HUES6 (cell line): Measurements from ENCODE around the gene RAB5IF.
A peak's percentile ranks its signal among the peaks of the same experiment; 100 is the strongest.
"Not testable (repeated sequence)": the region's sequence is repeated elsewhere in the genome, so short reads cannot be mapped to it uniquely, and the experiment has no call there.

Experiments used
- H3K27ac ChIP-seq: 2 replicates; pipeline ENCODE4 v1.7.0; 2013; ENCODE audit warnings: low read depth, mild to moderate bottlenecking, low read length, inconsistent platforms
- H3K27me3 ChIP-seq: 2 replicates; pipeline ENCODE4 v1.6.1; 2013; ENCODE audit warnings: low read length; ENCODE audit not compliant: control insufficient read depth, insufficient read depth
- H3K36me3 ChIP-seq: 2 replicates; pipeline ENCODE4 v1.6.1; 2013; ENCODE audit warnings: low read length; ENCODE audit not compliant: control insufficient read depth, insufficient read depth
- H3K4me1 ChIP-seq: 2 replicates; pipeline ENCODE4 v1.6.1; 2013; ENCODE audit warnings: low read length; ENCODE audit not compliant: control insufficient read depth, insufficient read depth
- H3K4me3 ChIP-seq: 2 replicates; pipeline ENCODE4 v1.5.1; 2013; ENCODE audit warnings: low read depth, low read length
- H3K9ac ChIP-seq: one replicate; pipeline ENCODE4 v1.6.1; 2013; ENCODE audit warnings: mild to moderate bottlenecking, low read length
- H3K9me3 ChIP-seq: 2 replicates; pipeline ENCODE4 v1.6.1; 2013; ENCODE audit warnings: low read depth, low read length; ENCODE audit not compliant: control insufficient read depth, insufficient read depth

RAB5IF gene

DNA sequence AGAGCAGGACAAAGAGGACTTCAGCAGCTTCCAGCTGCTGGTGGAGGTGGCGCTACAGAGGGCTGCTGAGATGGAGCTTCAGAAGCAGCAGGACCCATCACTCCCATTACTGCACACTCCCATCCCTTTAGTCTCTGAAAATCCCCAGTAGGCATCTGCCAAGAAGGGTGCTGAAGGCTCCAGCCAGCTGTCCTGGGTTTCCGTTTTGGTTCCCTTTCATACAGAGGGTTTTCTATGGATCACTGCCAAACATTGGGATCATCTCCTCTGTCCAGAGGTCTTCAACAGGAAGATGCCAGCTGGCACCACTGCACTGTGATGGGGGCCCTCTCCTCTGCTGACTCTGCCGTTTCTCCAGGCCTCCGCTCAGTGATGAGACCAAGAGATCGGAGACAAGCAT is 14.3 kb upstream of the RAB5IF start:
- Histone ChIP-seq H3K27ac (peak overlapping the region; percentile 15; the same call in 1 of the 2 replicates), H3K4me3 (no peak overlapping the region), H3K4me1 (peaks cover 39% of the 10 kb centered on the region), H3K9me3 (no peaks in the 10 kb centered on the region), H3K36me3 (peaks cover 46% of the 10 kb centered on the region), H3K9ac (no peak overlapping the region), H3K27me3 (no peaks in the 10 kb centered on the region)

DNA sequence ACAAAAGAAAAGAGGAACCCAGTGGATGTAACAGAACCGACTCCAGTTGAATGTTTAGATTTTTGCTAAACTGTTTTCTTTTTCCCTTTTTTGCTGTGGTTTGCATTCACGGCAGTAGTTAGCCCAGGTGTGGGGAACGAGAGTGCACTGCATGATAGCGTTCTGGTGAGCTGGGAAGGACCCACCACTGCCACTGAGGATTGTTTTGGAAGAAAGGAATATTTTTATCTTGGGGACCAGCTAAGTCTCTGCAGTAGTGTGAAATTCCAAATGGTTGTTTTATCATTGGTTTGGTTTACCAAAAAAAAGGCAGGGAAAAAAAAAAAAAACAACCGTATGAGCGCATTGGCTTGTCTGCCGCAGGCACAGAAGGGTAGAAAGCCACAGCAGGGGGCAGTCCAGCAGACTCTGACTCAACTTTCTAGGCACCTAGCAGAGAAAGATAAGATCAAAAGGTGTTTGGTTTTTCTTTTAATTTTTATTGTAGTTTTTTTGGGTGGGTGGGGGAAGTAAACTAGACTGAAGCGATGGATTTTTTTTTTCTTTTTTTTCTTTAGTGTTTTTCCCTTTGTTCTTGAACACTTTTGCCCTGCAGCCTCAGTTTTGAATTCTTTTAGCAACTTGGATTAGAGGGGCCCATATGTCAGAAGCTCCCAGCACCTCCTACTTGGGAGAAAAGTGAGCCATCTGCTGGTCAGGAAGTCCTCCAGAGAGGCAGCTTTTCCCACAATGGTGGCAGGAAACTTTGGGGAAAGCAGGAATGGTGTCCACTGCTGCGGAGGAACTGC is 13.5 kb upstream of the RAB5IF start:
- peak overlapping the region; percentile 55; the same call in 1 of the 2 replicates for H3K27ac ChIP-seq
- H3K36me3 ChIP-seq, result peaks cover 46% of the 10 kb centered on the region

DNA sequence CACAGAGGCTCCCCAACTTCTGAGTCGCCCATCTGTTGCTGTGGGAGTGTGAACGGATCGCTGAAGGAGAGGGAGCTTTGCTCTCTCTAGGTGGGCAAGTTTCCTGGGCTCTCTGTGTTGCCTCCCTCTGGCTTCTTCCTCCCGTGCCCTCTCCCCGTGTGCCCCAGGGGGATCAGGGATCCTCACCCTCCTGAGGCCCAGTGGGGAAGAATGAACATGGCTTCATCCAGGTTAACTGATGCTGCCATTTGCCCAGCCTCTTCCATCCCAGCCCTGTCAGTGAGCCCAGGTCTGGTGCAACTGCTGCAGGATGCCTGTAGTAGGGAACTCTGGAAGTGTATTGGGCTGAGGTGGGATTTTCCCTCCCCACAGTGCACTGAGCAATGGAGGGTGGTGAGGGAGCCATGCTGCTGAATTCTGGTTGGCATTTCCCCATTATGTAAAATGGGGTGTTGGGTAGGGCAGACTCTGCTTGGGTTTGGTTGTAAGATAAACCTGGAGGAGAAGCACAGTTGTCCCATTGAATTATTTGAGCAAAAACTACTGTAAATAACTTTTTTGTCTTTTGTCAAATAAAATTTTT is 12.1 kb upstream of the RAB5IF start:
- Histone ChIP-seq H3K9ac (no peak overlapping the region), H3K4me3 (no peak overlapping the region)

More for the DNA sequence above, 13.5 kb upstream of the RAB5IF start:
- Histone ChIP-seq H3K4me1 (peaks cover 33% of the 10 kb centered on the region), H3K4me3 (no peak overlapping the region), H3K9me3 (no peaks in the 10 kb centered on the region), H3K9ac (peak overlapping the region; percentile 12), H3K27me3 (no peaks in the 10 kb centered on the region)

DNA sequence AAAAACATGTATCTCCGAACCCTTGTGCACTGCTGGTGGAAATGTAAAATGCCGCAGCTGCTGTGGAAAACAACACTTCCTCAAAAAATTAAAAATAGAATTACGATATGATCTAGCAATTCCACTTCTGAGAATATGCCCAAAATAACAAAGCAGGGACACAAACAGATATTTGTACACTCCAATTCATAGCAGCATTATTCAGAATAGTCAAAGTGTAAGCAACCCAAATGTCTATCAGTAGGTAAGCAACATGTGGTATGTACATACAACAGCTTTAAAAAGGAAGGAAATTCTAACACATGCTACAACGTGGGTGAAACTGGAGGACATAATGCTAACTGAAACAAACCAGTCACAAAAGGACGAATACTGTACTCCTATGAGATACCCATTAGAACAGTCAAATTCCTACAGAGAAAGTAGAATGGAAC is 5.7 kb upstream of the RAB5IF start:
- H3K4me1 ChIP-seq, result peaks cover 19% of the 10 kb centered on the region
- no peak overlapping the region for H3K4me3 ChIP-seq
- no peaks in the 10 kb centered on the region for H3K27me3 ChIP-seq
- 0 out of 2 replicates have a peak, but pooled peaks cover 4% of the 10 kb centered on the region for H3K36me3 ChIP-seq
- no peak overlapping the region for H3K9ac ChIP-seq
- H3K27ac ChIP-seq, result no peak overlapping the region
- H3K9me3 ChIP-seq, result no peaks in the 10 kb centered on the region

More for the DNA sequence above, 12.1 kb upstream of the RAB5IF start:
- Histone ChIP-seq H3K27me3 (no peaks in the 10 kb centered on the region), H3K27ac (peak overlapping the region; percentile 55; the same call in 1 of the 2 replicates), H3K4me1 (peaks cover 37% of the 10 kb centered on the region), H3K9me3 (no peaks in the 10 kb centered on the region), H3K36me3 (peaks cover 38% of the 10 kb centered on the region)

DNA sequence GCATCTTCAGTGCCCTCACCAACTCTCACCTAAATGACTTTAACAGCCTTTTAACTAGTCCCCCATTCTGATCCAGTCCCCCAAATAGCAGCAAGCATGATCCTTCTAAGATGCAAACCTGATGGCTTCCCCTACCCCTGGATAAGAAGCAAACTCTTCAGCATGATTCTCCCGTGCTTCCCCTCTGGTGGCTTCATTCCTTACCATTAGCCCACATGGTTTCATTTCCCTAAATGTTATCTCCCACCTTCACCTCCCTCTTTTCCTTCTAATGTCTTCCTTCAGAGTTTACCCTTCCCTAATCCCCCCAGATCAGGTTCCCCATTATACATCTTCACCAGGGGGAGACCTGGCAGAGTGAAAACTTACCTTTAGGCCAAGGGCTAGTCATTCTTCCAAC is 4.0 kb upstream of the RAB5IF start:
- Histone ChIP-seq H3K4me3 (no peak overlapping the region), H3K9ac (no peak overlapping the region), H3K27me3 (no peaks in the 10 kb centered on the region), H3K4me1 (peaks cover 22% of the 10 kb centered on the region), H3K9me3 (no peaks in the 10 kb centered on the region), H3K27ac (no peak overlapping the region), H3K36me3 (no peaks in the 10 kb centered on the region)

DNA sequence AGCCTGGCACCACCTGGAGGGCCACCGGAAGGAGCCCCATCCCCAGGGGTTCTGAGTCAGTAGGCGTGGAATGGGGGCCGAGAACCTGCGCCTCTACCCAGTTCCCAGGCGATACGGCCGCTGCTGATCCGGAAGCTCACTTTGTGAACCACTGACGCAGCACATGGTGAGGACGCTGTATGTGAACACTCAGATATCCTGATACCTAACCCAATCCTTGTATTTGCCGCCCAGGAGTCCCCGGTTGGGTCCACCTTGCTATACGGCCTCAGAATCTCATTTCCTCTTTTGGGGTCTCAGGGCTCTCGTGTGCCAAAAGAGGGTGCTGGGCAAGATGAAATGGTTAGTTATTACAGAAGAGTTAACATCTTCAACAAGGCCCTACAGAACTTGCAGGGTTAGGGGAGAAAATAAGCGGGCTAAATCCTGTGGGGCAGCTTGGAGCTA is 604 bp upstream of the RAB5IF start:
- Histone ChIP-seq H3K4me1 (peaks cover 9% of the 10 kb centered on the region), H3K9ac (peak overlapping the region; percentile 64), H3K27ac (peak overlapping the region; percentile 8; the same call in 1 of the 2 replicates), H3K27me3 (no peaks in the 10 kb centered on the region), H3K9me3 (no peaks in the 10 kb centered on the region), H3K4me3 (peak overlapping the region; percentile 28), H3K36me3 (peaks cover 26% of the 10 kb centered on the region)

DNA sequence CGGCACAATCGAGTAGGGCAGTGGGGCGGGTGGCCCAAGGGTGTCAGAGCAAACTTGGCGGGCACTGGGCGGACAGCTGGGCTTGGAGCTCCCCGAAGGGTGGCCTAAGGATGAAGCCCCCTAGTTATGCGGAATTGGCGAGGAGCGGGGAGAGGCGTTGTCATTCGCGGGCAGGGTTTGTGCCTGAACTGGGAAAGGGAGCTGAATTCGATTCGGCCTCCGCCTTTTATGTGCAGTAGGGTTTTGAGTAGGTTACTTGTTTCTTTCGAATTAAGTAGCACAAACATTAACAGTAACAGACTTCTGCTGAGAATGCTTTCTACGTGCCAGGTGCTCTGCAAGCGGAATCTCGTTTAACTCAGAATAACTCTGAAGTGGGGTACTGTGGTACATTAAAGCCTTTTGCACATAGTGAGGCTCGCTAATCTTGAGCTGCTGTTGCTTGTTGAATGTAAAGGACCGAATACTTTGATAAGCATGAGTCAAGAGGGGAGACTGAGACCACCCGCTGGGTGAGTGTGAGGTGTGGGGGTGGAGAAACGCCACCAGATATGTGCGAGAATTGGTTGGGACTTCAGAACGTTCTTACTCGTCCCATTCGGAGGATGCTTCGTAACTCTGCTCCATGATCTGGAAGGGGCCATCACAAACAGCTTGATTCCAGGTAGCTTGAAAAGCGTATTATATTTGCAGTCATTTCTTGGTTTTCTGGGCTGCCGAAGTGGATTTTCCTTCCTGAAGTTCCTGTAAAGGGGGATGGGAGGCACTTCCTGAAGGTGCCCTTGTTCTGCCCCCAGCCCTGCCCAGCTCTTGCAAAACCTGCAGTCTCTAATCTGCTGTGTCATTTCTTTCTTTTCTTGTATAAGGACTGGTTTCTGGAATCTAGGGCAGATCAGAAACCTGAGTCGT is 833 bp downstream of the RAB5IF start:
- no peaks in the 10 kb centered on the region for H3K9me3 ChIP-seq
- H3K4me3 ChIP-seq, result peak overlapping the region; percentile 94
- H3K9ac ChIP-seq, result peak overlapping the region; percentile 96
- peaks cover 9% of the 10 kb centered on the region for H3K4me1 ChIP-seq
- peaks cover 39% of the 10 kb centered on the region for H3K36me3 ChIP-seq
- peak overlapping the region; percentile 89 for H3K27ac ChIP-seq
- H3K27me3 ChIP-seq, result no peaks in the 10 kb centered on the region

DNA sequence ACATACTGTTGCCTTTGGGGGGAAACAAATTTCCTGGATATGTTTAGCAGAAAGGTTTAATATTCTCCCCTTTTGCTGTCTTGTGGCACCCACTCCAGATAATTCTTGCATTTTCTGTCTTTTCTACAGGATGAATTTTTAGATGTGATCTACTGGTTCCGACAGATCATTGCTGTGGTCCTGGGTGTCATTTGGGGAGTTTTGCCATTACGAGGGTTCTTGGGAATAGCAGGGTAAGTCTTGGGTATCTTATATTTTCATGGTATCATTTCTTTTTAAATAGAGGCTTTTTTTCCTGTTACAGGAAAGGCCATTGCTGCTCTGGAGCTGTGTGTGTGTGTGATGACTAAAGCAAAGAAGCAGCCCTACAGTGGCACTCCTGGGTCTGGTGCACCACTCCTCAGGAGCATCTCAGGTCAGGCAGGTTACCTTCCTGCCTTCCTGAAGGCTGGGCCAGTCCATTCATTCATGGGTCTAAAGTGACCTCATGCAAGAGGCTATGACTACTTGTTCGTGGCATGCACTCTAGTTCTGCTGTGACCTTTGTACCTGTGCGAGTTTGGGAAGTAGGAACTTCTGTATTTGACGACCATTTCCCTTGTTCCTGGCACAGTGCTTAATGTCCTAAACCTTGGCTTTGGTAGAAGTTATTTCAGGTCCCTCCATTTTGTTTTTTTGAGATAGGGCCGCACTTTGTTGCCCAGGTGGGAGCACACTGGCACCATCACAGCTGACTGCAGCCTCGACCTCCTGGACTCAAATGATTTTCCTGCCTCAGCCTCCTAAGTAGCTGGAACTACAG is 2.2 kb downstream of the RAB5IF start:
- Histone ChIP-seq H3K27ac (no peak overlapping the region), H3K9me3 (no peaks in the 10 kb centered on the region), H3K4me1 (peaks cover 9% of the 10 kb centered on the region), H3K27me3 (no peaks in the 10 kb centered on the region), H3K4me3 (no peak overlapping the region), H3K9ac (peak overlapping the region; percentile 16), H3K36me3 (peaks cover 53% of the 10 kb centered on the region)

DNA sequence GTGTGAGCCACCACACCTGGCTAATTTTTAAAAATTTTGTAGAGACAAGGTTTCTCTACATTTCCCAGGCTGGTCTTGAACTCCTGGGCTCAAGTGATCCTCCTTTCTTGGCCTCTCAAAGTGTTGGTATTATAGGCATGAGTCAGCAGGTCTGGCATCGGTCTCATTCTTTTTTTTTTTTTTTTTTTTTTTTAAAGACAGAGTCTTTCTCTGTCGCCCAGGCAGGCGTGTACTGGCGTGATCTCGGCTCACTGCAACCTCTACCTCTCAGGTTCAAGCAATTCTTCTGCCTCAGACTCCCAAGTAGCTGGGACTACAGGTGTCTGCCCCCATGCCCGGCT is 2.8 kb downstream of the RAB5IF start:
- H3K27ac ChIP-seq, H3K4me3 ChIP-seq, H3K27me3 ChIP-seq, H3K9ac ChIP-seq, H3K9me3 ChIP-seq, H3K4me1 ChIP-seq: not testable (repeated sequence)
- peaks cover 59% of the 10 kb centered on the region for H3K36me3 ChIP-seq

DNA sequence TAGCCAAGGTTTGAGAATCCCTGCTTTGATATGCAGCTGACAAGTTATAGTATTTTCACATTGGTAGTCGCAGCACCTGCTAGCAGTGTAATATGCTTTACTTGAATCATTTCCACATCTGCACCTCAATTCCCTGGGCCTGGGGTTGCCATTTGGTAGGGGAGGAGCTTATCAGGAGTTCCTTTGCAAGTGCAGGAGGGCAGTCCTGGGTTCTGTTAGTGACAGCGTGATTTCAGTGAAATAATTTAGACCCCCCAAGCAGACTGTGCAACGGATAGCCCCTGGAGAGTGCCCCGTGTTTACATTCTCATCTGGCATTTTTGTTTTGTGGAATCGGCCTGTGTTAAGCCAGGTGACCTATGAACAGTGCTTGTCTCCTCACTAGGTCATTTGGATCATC is 6.0 kb downstream of the RAB5IF start:
- no peaks in the 10 kb centered on the region for H3K27me3 ChIP-seq
- no peaks in the 10 kb centered on the region for H3K9me3 ChIP-seq
- H3K36me3 ChIP-seq, result peaks cover 83% of the 10 kb centered on the region
- no peak overlapping the region for H3K9ac ChIP-seq
- H3K4me1 ChIP-seq, result 0 out of 2 replicates have a peak, but pooled peaks cover 4% of the 10 kb centered on the region
- H3K27ac ChIP-seq, result no peak overlapping the region
- no peak overlapping the region for H3K4me3 ChIP-seq
